HepG2 (cell line): Measurements from ENCODE around the gene POU6F1. TPM values are rescaled to one million over a fixed set of nuclear protein-coding genes. Genes with fewer than 3 reads are reported as not detected.

Source experiments
- DPF2 ChIP-seq: sonication (generic); formaldehyde crosslinking; IDR thresholded peaks from 2 replicates; pipeline ENCODE4 v1.4.0; 2020; ENCODE audit warnings: mild to moderate bottlenecking, low read depth, missing genetic modification reagents, borderline replicate concordance
- FOSL1 ChIP-seq: sonication (generic); formaldehyde crosslinking; IDR thresholded peaks from 2 replicates; pipeline ENCODE4 v1.9.0; 2021; ENCODE audit warnings: missing genetic modification reagents, borderline replicate concordance
- GTF2F1 ChIP-seq: fragments of 150-350 bp; IDR thresholded peaks from 2 replicates; pipeline ENCODE4 v1.6.1; 2014; ENCODE audit warnings: low read length
- KAT7 ChIP-seq: IDR thresholded peaks from 2 replicates; pipeline ENCODE4 v1.6.1; 2018; ENCODE audit warnings: borderline replicate concordance, missing compliant biosample characterization
- MIER2 ChIP-seq: IDR thresholded peaks from 2 replicates; pipeline ENCODE4 v1.6.1; 2016; ENCODE audit warnings: missing biosample characterization, missing genetic modification reagents
- RXRA ChIP-seq: sonication (generic); formaldehyde crosslinking; IDR thresholded peaks from 2 replicates; pipeline ENCODE4 v1.5.1; 2020; ENCODE audit warnings: missing genetic modification reagents
- SIN3B ChIP-seq: fragments of 150-350 bp; IDR thresholded peaks from 2 replicates; pipeline ENCODE4 v1.6.1; 2014; ENCODE audit warnings: low read length
- SSRP1 ChIP-seq: IDR thresholded peaks from 2 replicates; pipeline ENCODE4 v1.6.1; 2016; ENCODE audit warnings: control low read depth
- TOPORS ChIP-seq: sonication (generic); formaldehyde crosslinking; IDR thresholded peaks from 2 replicates; pipeline ENCODE4 v1.8.0; 2023; ENCODE audit warnings: mild to moderate bottlenecking, missing genetic modification reagents
- ZNF33B ChIP-seq: sonication (generic); formaldehyde crosslinking; IDR thresholded peaks from 2 replicates; pipeline ENCODE4 v1.5.1; 2020; ENCODE audit warnings: mild to moderate bottlenecking, missing genetic modification reagents
- ZNF547 ChIP-seq: sonication (generic); formaldehyde crosslinking; IDR thresholded peaks from 2 replicates; pipeline ENCODE4 v1.5.1; 2020; ENCODE audit warnings: mild to moderate bottlenecking, missing genetic modification reagents
- ZNF761 ChIP-seq: sonication (generic); formaldehyde crosslinking; conservative IDR thresholded peaks from 2 replicates; pipeline ENCODE4 v1.4.0; 2020; ENCODE audit warnings: mild to moderate bottlenecking, missing genetic modification reagents
- ZNF777 ChIP-seq: sonication (generic); formaldehyde crosslinking; IDR thresholded peaks from 2 replicates; pipeline ENCODE4 v1.4.0; 2020; ENCODE audit warnings: missing genetic modification reagents
- polyA plus RNA-seq, 8 experiments: library from polyadenylated mRNA; depleted of rRNA in 3 of 8; stranded (reverse) in 7 of 8; unstranded in 1 of 8; fragments of >200 nt; fragmentation: Illumina TruSeq in 4 of 8; extraction: Trizol in 4 of 8; gene quantifications; 2 replicates each; pipeline versions ENCODE4 v1.2.1 to v1.2.3, GENCODE V29; 2011 to 2016; ENCODE audit warnings: low read depth in 4 of 8, missing spikeins in 1 of 8, mixed read lengths in 1 of 8; ENCODE audit not compliant: insufficient read depth in 1 of 8
- total RNA-seq, 5 experiments: library from RNA; depleted of rRNA; stranded (reverse); fragments of >200 nt; fragmentation: Illumina TruSeq; extraction: Trizol; gene quantifications; 2 replicates each; pipeline ENCODE4 v1.2.3, GENCODE V29; 2016; ENCODE audit warnings: low read depth in 1 of 5
- TF ChIP-seq, protein P1 (sequence below): sonication (generic); formaldehyde crosslinking; IDR thresholded peaks from 2 replicates; pipeline ENCODE4 v1.4.0; 2020; ENCODE audit warnings: mild to moderate bottlenecking, low read depth, missing genetic modification reagents
- TF ChIP-seq, protein P2 (sequence below): sonication (generic); formaldehyde crosslinking; IDR thresholded peaks from 2 replicates; pipeline ENCODE4 v1.8.1; 2023; ENCODE audit warnings: mild to moderate bottlenecking, missing genetic modification reagents
- TF ChIP-seq, protein P3 (sequence below): sonication (generic); formaldehyde crosslinking; IDR thresholded peaks from 2 replicates; pipeline ENCODE4 v1.4.0; 2020; ENCODE audit warnings: missing genetic modification reagents, borderline replicate concordance
- TF ChIP-seq, protein P4 (sequence below): sonication (generic); formaldehyde crosslinking; IDR thresholded peaks from 2 replicates; pipeline ENCODE4 v1.4.0; 2020; ENCODE audit warnings: missing genetic modification reagents
- TF ChIP-seq, protein P5 (sequence below): sonication (generic); formaldehyde crosslinking; IDR thresholded peaks from 2 replicates; pipeline ENCODE4 v1.8.1; 2023; ENCODE audit warnings: missing genetic modification reagents, inconsistent platforms, borderline replicate concordance
- TF ChIP-seq, protein P6 (sequence below): IDR thresholded peaks from 2 replicates; pipeline ENCODE4 v1.6.1; 2016; ENCODE audit warnings: missing compliant biosample characterization, missing genetic modification reagents, borderline replicate concordance

POU6F1 gene
- total and polyA plus RNA-seq, 2 of the 13 experiments (the other 11 are each of a cell fraction or from before 2014, with no cell fraction given): 0.48 to 0.51 TPM

DNA sequence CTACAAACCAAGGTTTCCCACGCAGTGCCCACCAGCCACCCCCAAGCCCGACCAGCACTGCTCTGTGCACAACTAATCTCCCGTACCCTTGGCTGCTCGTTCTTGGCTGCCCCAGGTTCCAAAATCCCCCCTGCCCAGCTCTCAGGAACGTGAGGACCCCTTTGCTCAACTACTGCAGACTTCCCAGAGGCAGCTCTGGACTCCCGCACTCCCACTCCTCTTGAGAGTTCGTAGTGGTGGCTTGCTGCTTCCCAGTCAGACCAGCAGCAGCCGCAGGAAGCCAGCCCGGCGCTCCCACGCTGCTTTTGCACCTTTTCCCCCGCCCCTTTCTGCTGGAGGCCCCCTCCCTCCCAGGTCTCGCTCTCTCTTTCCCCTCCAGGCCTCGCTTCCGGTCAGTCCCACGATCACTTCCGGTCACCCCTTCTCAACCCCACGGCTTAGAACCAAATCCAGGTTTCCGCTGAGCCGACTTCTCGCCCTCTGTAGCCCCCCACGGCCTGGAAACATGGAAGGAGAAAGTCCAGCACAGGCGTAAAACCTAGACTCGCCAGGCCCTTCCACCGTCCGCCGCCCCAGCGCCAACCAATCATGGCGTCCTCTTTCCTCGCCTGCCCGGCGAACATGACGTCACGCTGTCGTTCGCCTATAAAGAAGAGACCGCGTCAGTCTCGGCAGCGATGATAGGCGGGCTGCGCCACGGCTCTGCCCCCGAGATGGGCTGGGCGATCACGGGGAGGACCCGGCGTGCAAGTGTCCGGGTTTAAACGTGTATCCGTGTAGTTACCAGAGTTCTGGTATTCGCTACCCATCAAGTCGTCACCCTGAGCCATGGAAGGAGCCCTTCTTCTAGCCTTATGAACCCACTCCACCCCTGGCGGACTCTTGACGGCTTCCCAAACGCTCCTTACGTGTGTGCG is 45.1 kb downstream of the POU6F1 start, which contains the start of gene TFCP2 (continued):
- TF ChIP-seq DPF2 (CRISPR knock-in tag) (no peak), MIER2 (CRISPR knock-in tag) (no peak), FOSL1 (CRISPR knock-in tag) (no peak), SIN3B (no peak), RXRA (CRISPR knock-in tag) (no peak), KAT7 (0 out of 2 replicates have a peak, but pooled peaks have one; percentile 91), ZNF33B (CRISPR knock-in tag) (peak; percentile 24; the same call in 1 of the 2 replicates), GTF2F1 (peak; percentile 50; the same call in 1 of the 2 replicates), ZNF761 (CRISPR knock-in tag) (no peak), SSRP1 (CRISPR knock-in tag) (no peak), ZNF777 (CRISPR knock-in tag) (no peak; the same call in 1 of the 2 replicates), ZNF547 (peak; percentile 66; the same call in 1 of the 2 replicates), TOPORS (no peak)
- TF ChIP-seq, protein P1, sequence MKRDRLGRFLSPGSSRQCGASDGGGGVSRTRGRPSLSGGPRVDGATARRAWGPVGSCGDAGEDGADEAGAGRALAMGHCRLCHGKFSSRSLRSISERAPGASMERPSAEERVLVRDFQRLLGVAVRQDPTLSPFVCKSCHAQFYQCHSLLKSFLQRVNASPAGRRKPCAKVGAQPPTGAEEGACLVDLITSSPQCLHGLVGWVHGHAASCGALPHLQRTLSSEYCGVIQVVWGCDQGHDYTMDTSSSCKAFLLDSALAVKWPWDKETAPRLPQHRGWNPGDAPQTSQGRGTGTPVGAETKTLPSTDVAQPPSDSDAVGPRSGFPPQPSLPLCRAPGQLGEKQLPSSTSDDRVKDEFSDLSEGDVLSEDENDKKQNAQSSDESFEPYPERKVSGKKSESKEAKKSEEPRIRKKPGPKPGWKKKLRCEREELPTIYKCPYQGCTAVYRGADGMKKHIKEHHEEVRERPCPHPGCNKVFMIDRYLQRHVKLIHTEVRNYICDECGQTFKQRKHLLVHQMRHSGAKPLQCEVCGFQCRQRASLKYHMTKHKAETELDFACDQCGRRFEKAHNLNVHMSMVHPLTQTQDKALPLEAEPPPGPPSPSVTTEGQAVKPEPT (CRISPR knock-in tag): no peak
- TF ChIP-seq, protein P2, sequence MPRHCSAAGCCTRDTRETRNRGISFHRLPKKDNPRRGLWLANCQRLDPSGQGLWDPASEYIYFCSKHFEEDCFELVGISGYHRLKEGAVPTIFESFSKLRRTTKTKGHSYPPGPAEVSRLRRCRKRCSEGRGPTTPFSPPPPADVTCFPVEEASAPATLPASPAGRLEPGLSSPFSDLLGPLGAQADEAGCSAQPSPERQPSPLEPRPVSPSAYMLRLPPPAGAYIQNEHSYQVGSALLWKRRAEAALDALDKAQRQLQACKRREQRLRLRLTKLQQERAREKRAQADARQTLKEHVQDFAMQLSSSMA: 0 out of 2 replicates have a peak, but pooled peaks have one; percentile 50
- TF ChIP-seq, protein P3, sequence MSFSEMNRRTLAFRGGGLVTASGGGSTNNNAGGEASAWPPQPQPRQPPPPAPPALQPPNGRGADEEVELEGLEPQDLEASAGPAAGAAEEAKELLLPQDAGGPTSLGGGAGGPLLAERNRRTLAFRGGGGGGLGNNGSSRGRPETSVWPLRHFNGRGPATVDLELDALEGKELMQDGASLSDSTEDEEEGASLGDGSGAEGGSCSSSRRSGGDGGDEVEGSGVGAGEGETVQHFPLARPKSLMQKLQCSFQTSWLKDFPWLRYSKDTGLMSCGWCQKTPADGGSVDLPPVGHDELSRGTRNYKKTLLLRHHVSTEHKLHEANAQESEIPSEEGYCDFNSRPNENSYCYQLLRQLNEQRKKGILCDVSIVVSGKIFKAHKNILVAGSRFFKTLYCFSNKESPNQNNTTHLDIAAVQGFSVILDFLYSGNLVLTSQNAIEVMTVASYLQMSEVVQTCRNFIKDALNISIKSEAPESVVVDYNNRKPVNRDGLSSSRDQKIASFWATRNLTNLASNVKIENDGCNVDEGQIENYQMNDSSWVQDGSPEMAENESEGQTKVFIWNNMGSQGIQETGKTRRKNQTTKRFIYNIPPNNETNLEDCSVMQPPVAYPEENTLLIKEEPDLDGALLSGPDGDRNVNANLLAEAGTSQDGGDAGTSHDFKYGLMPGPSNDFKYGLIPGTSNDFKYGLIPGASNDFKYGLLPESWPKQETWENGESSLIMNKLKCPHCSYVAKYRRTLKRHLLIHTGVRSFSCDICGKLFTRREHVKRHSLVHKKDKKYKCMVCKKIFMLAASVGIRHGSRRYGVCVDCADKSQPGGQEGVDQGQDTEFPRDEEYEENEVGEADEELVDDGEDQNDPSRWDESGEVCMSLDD (CRISPR knock-in tag): no peak
- TF ChIP-seq, protein P4, sequence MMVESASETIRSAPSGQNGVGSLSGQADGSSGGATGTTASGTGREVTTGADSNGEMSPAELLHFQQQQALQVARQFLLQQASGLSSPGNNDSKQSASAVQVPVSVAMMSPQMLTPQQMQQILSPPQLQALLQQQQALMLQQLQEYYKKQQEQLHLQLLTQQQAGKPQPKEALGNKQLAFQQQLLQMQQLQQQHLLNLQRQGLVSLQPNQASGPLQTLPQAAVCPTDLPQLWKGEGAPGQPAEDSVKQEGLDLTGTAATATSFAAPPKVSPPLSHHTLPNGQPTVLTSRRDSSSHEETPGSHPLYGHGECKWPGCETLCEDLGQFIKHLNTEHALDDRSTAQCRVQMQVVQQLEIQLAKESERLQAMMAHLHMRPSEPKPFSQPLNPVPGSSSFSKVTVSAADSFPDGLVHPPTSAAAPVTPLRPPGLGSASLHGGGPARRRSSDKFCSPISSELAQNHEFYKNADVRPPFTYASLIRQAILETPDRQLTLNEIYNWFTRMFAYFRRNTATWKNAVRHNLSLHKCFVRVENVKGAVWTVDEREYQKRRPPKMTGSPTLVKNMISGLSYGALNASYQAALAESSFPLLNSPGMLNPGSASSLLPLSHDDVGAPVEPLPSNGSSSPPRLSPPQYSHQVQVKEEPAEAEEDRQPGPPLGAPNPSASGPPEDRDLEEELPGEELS: no peak
- TF ChIP-seq, protein P5, sequence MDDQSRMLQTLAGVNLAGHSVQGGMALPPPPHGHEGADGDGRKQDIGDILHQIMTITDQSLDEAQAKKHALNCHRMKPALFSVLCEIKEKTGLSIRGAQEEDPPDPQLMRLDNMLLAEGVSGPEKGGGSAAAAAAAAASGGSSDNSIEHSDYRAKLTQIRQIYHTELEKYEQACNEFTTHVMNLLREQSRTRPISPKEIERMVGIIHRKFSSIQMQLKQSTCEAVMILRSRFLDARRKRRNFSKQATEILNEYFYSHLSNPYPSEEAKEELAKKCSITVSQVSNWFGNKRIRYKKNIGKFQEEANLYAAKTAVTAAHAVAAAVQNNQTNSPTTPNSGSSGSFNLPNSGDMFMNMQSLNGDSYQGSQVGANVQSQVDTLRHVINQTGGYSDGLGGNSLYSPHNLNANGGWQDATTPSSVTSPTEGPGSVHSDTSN: 0 out of 2 replicates have a peak, but pooled peaks have one; percentile 44
- TF ChIP-seq, protein P6, sequence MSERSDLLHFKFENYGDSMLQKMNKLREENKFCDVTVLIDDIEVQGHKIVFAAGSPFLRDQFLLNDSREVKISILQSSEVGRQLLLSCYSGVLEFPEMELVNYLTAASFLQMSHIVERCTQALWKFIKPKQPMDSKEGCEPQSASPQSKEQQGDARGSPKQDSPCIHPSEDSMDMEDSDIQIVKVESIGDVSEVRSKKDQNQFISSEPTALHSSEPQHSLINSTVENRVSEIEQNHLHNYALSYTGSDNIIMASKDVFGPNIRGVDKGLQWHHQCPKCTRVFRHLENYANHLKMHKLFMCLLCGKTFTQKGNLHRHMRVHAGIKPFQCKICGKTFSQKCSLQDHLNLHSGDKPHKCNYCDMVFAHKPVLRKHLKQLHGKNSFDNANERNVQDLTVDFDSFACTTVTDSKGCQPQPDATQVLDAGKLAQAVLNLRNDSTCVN (CRISPR knock-in tag): no peak
